Endothelial cell of umbilical vein (primary cell): Measurements from ENCODE around the gene ARHGEF28. TPM values are rescaled to one million over a fixed set of nuclear protein-coding genes. Genes with fewer than 3 reads are reported as not detected.

Experiments
- BruUV-seq: library from RNA; stranded (reverse); fragments of 400-500 nt; replicated peaks from 2 replicates; lab custom pipeline; 2021; lab: Mats Ljungman, UMichigan
- CTCF ChIA-PET: fragments of 300-600, 350-600 bp; sonication (Branson Sonifier 250); formaldehyde crosslinking; loops from one replicate; lab custom pipeline; 2021; ENCODE audit warnings: antibody characterized with exemption, inconsistent platforms; lab: Charles Lee
- POLR2A ChIA-PET: fragments of 300-600, 350-600 bp; sonication (Branson Sonifier 250); formaldehyde crosslinking; loops from one replicate; lab custom pipeline; 2021; ENCODE audit warnings: antibody characterized with exemption, inconsistent platforms; lab: Charles Lee
- DNase-seq: peaks from one replicate; pipeline ENCODE4 v3.0.0-alpha.2; 2011; ENCODE audit warnings: low read depth, low spot score
- FAIRE-seq: peaks from 2 replicates; lab custom pipeline; 2011; peaks lifted over from hg19 to GRCh38; lab: Jason Lieb, UNC
- H2AFZ ChIP-seq: 2 replicates; pipeline ENCODE4 v1.6.0; 2012; ENCODE audit warnings: low read depth, low read length, control low read depth, inconsistent platforms
- H3K27ac ChIP-seq: 2 replicates; pipeline ENCODE4 v1.5.1; 2011; ENCODE audit warnings: low read depth, mild to moderate bottlenecking, control low read depth, low read length, moderate library complexity; ENCODE audit not compliant: insufficient read depth
- H3K27me3 ChIP-seq, 2 experiments: 2 replicates each; pipeline versions ENCODE4 v1.6.0 to v1.6.1; 2011; ENCODE audit warnings: low read length in 2 of 2, mixed read lengths in 1 of 2; ENCODE audit not compliant: control insufficient read depth in 2 of 2, insufficient read depth in 2 of 2
- H3K36me3 ChIP-seq, 2 experiments: 2 replicates in 1 of 2; 3 replicates in 1 of 2; pipeline ENCODE4 v1.5.1; 2011; ENCODE audit warnings: low read length in 2 of 2, mild to moderate bottlenecking in 1 of 2, moderate library complexity in 1 of 2; ENCODE audit not compliant: control insufficient read depth in 2 of 2, insufficient read depth in 2 of 2; ENCODE audit errors: extremely low read depth in 1 of 2
- H3K4me1 ChIP-seq: 3 replicates; pipeline ENCODE4 v1.5.1; 2011; ENCODE audit warnings: mild to moderate bottlenecking, low read length; ENCODE audit not compliant: control insufficient read depth, insufficient read depth; ENCODE audit errors: extremely low read depth
- H3K4me2 ChIP-seq: 2 replicates; pipeline ENCODE4 v1.6.1; 2011; ENCODE audit warnings: low read length, control low read depth, mixed read lengths; ENCODE audit not compliant: insufficient read depth
- H3K4me3 ChIP-seq, 3 experiments: fragments of 200-600 bp in 1 of 3; sonication (generic), shearing (Covaris generic) in 1 of 3; replicated peaks in 1 of 3; 2 replicates each; pipeline ENCODE4 v1.5.1; 2011 to 2016; ENCODE audit warnings: control low read depth in 3 of 3, low read length in 3 of 3, mild to moderate bottlenecking in 2 of 3, inconsistent platforms in 1 of 3, low read depth in 1 of 3, moderate library complexity in 1 of 3; ENCODE audit not compliant: insufficient read depth in 1 of 3
- H3K79me2 ChIP-seq: 2 replicates; pipeline ENCODE4 v1.6.0; 2012; ENCODE audit warnings: low read length, inconsistent platforms; ENCODE audit not compliant: control insufficient read depth, insufficient read depth
- H3K9ac ChIP-seq: replicated peaks from 2 replicates; pipeline ENCODE3; 2011; ENCODE audit warnings: low read length, control low read depth; ENCODE audit not compliant: insufficient read depth; ENCODE audit errors: extremely low read depth
- H3K9me1 ChIP-seq: replicated peaks from 3 replicates; pipeline ENCODE4 v1.6.0; 2011; ENCODE audit warnings: mild to moderate bottlenecking, low read length; ENCODE audit not compliant: control insufficient read depth, insufficient read depth; ENCODE audit errors: extremely low read depth
- H3K9me3 ChIP-seq: replicated peaks from 2 replicates; pipeline ENCODE4 v1.5.1; 2012; ENCODE audit warnings: low read length, inconsistent platforms; ENCODE audit not compliant: control insufficient read depth, insufficient read depth
- H4K20me1 ChIP-seq: replicated peaks from 2 replicates; pipeline ENCODE3; 2011; ENCODE audit warnings: mild to moderate bottlenecking, low read length; ENCODE audit not compliant: control insufficient read depth, insufficient read depth; ENCODE audit errors: extremely low read depth
- EZH2 ChIP-seq: IDR thresholded peaks from 2 replicates; pipeline ENCODE4 v1.6.1; 2012; ENCODE audit warnings: borderline replicate concordance, low read depth, mild to moderate bottlenecking, moderate library complexity, low read length, inconsistent platforms; ENCODE audit not compliant: severe bottlenecking
- FOS ChIP-seq: IDR thresholded peaks from 2 replicates; pipeline ENCODE4 v1.6.1; 2011; ENCODE audit warnings: mild to moderate bottlenecking, low read length, moderate library complexity, borderline replicate concordance; ENCODE audit not compliant: insufficient read depth
- GATA2 ChIP-seq: IDR thresholded peaks from 2 replicates; pipeline ENCODE4 v1.7.0; 2011; ENCODE audit warnings: low read depth, mild to moderate bottlenecking, moderate library complexity, mixed read lengths, low read length; ENCODE audit not compliant: insufficient read length, insufficient read depth
- JUN ChIP-seq: IDR thresholded peaks from 2 replicates; pipeline ENCODE4 v1.6.1; 2011; ENCODE audit warnings: borderline replicate concordance, low read depth; ENCODE audit not compliant: insufficient read length, insufficient read depth
- POLR2A ChIP-seq: IDR thresholded peaks from 2 replicates; pipeline ENCODE4 v1.6.1; 2012; ENCODE audit warnings: low read depth, mild to moderate bottlenecking, control low read depth, low read length
- POLR2AphosphoS5 ChIP-seq: IDR thresholded peaks from 2 replicates; pipeline ENCODE4 v1.6.1; 2012; ENCODE audit warnings: low read depth, mild to moderate bottlenecking, control low read depth, low read length, moderate library complexity; ENCODE audit not compliant: insufficient read depth
- dilution Hi-C: fragments of 300-500 bp; cut with MboI; formaldehyde crosslinking; loops from one replicate; pipeline ENCODE4 v1.15.0; 2019; ENCODE audit warnings: low sequenced_read_pairs; ENCODE audit not compliant: extremely low pct_ligation_motif_present
- intact Hi-C: fragments of 100-400 bp; cut with micrococcal nuclease; formaldehyde crosslinking; loops from one replicate; pipeline ENCODE4 v1.10.0; 2022
- polyA plus RNA-seq, 4 experiments: library from polyadenylated mRNA; depleted of rRNA in 3 of 4; stranded (reverse) in 3 of 4; unstranded in 1 of 4; fragments of >200 nt; gene quantifications; 2 replicates each; pipeline versions ENCODE4 v1.2.1 to v1.2.3, GENCODE V29; 2011 to 2012; ENCODE audit warnings: missing spikeins in 1 of 4
- total RNA-seq: library from RNA; stranded (reverse); gene quantifications from 2 replicates; pipeline ENCODE4 v1.2.3, GENCODE V29; 2021
- TF ChIP-seq, protein P1 (sequence below), 2 donors: IDR thresholded peaks; 1 replicate in 1 of 2; 2 replicates in 1 of 2; pipeline ENCODE4 v1.5.1; 2011; ENCODE audit warnings: low read length in 2 of 2, mild to moderate bottlenecking in 2 of 2, moderate library complexity in 2 of 2, control low read depth in 1 of 2, inconsistent platforms in 1 of 2, low read depth in 1 of 2; ENCODE audit not compliant: insufficient read depth in 1 of 2; ENCODE audit errors: extremely low read depth in 1 of 2
- TF ChIP-seq, protein P2 (sequence below): IDR thresholded peaks from 2 replicates; pipeline ENCODE4 v1.6.1; 2011; ENCODE audit not compliant: insufficient read depth, insufficient read length

The ARHGEF28 gene
- total and polyA plus RNA-seq, 2 donors (not counting 3 experiments of a cell fraction or from before 2014, with no cell fraction given), result 29.5 to 108 TPM

DNA sequence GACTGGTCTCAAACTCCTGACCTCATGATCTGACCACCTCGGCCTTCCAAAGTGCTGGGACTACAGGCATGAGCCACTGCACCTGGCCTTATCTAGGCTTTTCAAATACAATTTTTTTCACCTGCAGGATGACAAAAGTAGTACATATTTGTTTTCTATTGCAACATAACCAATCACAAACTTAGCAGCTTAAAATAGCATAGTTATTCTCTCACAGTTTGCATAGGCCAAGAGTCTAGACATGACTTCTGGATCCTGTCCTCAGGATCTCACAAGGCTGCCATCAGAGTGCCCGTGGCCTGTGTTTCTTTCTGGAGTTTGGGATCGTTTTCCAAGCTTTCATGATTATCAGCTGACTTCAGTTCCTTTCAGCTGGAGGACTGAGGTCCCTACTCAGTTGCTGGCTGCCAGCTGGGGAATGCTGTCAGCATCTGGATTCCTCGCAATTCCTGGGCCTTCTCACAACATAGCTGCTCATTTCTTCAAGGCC is 348.9 kb downstream of the ARHGEF28 start:
- Histone ChIP-seq H3K79me2 (no peaks in the 10 kb centered on the region), H3K36me3 (no peaks in the 10 kb centered on the region), H3K4me3 (no peak overlapping the region), H3K27me3 (peaks cover 16 to 24% of the 10 kb centered on the region in 2 experiments), H4K20me1 (no peaks in the 10 kb centered on the region), H2AFZ (no peak overlapping the region), H3K4me2 (no peak overlapping the region), H3K9me3 (no peaks in the 10 kb centered on the region), H3K27ac (no peak overlapping the region), H3K9me1 (no peaks in the 10 kb centered on the region), H3K9ac (no peak overlapping the region), H3K4me1 (no peaks in the 10 kb centered on the region)
- TF ChIP-seq JUN (no peak), POLR2AphosphoS5 (no peak), FOS (no peak), POLR2A (no peak), GATA2 (no peak), EZH2 (no peak)
- TF ChIP-seq, protein P1, sequence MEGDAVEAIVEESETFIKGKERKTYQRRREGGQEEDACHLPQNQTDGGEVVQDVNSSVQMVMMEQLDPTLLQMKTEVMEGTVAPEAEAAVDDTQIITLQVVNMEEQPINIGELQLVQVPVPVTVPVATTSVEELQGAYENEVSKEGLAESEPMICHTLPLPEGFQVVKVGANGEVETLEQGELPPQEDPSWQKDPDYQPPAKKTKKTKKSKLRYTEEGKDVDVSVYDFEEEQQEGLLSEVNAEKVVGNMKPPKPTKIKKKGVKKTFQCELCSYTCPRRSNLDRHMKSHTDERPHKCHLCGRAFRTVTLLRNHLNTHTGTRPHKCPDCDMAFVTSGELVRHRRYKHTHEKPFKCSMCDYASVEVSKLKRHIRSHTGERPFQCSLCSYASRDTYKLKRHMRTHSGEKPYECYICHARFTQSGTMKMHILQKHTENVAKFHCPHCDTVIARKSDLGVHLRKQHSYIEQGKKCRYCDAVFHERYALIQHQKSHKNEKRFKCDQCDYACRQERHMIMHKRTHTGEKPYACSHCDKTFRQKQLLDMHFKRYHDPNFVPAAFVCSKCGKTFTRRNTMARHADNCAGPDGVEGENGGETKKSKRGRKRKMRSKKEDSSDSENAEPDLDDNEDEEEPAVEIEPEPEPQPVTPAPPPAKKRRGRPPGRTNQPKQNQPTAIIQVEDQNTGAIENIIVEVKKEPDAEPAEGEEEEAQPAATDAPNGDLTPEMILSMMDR (IDR thresholded peaks at IDR 0.05; ENCODE audit: extremely low read depth in 1 of 2, insufficient read depth in 1 of 2, low read depth in 1 of 2, low read length in 2 of 2), result no peak
- TF ChIP-seq, protein P2, sequence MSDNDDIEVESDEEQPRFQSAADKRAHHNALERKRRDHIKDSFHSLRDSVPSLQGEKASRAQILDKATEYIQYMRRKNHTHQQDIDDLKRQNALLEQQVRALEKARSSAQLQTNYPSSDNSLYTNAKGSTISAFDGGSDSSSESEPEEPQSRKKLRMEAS, result no peak
- intact Hi-C loops (no loop called here), dilution Hi-C loops (no loop called here)
- ChIA-PET CTCF (interaction anchor here (1.7 kb wide), 1 partner anchor 56 kb away, joined by 5 read pairs; no protein-coding TSS in a partner anchor), POLR2A (no interaction called here)
- BruUV-seq, result no TSS peak
- FAIRE-seq (no peak), DNase-seq (no peak)
